ENCODE measurements around the gene SLC16A5.
"Not testable (repeated sequence)": the region's sequence is repeated elsewhere in the genome, so short reads cannot be mapped to it uniquely, and the experiment has no call there.

SLC16A5 gene

DNA sequence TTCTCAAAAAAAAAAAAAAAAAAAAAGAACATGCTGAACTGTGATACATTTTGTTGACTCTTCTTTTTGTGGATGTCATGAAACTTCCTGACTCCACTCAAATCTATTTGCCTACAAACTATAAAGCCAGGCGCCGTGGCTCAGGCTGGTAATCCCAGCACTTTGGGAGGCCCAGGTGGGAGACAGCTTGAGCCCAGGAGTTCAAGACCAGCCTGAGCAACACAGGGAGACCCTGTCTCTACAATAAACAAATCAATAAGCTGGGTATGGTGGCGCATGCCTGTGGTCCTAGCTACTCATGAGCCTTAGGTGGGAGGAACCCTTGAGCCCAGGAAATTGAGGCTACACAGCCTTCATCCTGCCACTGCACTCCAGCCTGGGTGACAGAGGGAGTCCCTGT lies 45.2 kb downstream of the SLC16A5 start:
- no peak for DNase-seq (ENCODE audit: low read depth in 2 of 2)

DNA sequence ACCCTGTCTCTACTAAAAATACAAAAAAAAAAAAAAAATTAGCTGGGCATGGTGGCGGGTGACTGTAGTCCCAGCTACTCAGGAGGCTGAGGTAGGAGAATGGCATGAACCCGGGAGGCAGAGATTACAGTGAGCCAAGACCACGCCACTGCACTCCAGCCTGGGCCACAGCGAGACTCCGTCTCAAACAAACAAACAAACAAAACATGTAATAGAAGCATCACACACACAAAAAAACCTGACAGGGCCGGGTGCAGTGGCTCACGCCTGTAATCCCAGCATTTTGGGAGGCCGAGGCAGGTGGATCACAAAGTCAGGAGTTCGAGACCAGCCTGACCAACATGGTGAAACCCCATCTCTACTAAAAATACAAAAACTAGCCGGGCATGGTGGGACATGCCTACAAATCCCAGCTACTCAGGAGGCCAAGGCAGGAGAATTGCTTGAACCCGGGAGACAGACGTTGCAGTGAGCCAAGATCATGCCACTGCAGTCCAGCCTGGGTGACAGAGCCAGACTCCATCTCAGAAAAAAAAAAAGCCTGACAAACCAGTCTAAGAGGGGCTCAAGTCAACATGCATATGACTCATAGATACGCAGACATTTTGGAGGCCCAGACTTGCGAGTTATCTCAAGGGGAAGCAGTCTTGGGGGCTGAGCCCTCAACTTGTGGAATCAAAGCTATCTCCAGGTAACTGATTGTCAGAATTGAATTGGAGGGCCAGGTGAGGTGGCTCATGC lies 46.0 kb downstream of the SLC16A5 start:
- DNase-seq (ENCODE audit: low read depth in 2 of 2) = not testable (repeated sequence)

DNA sequence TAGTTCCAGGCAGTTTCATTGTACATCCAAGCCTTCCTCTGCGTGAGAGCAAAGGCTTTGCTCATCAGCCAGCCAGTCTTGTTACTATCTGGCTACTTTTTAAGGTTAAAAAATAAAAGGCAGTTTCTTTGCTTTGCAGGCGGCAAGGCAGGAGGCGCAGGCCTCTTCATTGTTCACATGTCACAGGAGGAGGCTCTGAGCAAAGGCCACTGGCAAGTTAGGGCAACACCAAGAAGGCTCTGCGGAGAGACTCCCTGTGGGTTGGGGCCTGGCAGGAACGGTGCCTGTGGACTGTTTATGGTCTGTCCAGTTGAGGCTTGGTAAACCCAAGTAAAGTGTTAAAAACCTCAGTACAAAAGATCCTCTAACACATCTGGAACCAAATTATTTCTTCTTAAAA lies 47.7 kb downstream of the SLC16A5 start:
- DNase-seq (ENCODE audit: low read depth in 2 of 2) = no peak

DNA sequence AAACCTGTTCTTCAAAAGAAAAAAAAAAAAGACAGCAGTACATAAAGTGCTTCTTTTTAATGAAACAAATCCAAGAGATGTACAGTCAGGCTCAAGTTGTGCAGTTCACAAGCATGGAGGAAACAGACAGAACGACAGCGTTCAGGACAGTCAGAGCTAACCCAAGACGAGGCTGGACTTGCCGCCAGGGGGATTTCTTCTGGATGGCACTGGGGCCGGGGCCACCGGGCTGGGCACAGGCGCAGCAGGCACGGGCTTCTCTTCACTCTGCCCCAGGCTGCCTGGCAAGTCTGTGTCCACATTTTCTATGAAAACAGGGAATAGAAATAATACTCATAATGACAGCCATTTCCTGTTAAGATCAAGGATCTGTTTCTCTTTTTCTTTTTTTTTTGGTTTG lies 48.2 kb downstream of the SLC16A5 start:
- DNase-seq (ENCODE audit: low read depth in 2 of 2) = no peak

DNA sequence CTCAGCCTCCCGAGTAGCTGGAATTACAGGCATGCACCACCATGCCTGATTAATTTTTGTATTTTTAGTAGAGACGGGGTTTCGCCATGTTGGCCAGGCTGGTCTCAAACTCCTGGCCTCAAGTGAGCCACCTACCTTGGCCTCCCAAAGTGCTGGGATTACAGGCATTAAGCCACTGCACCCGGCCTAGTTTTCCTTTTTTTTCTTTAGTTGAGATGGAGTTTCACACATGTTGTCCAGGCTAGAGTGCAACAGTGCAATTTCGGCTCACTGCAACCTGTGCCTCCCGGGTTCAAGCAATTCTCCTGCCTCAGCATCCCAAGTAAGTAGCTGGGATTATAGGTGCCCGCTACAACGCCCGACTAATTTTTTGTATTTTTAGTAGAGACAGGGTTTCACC lies 50.0 kb downstream of the SLC16A5 start:
- not testable (repeated sequence) for DNase-seq (ENCODE audit: low read depth in 2 of 2)

DNA sequence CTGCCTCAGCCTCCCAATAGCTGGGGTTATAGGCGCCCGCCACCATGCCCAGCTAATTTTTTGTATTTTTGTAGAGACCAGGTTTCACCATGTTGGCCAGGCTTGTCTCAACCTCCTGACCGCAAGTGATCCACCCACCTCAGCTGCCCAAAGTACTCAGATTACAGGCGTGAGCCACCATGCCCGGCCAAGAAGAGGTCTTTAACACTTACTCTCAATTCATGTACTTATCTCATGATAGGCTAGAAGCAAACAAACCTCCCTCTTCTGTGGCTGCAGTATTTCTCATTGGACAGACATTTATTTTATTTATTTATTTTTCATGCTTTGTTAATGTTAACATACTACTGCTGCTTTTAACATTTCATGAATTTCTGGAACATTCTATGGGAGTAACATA lies 50.8 kb downstream of the SLC16A5 start:
- DNase-seq (ENCODE audit: low read depth in 2 of 2) = no peak

DNA sequence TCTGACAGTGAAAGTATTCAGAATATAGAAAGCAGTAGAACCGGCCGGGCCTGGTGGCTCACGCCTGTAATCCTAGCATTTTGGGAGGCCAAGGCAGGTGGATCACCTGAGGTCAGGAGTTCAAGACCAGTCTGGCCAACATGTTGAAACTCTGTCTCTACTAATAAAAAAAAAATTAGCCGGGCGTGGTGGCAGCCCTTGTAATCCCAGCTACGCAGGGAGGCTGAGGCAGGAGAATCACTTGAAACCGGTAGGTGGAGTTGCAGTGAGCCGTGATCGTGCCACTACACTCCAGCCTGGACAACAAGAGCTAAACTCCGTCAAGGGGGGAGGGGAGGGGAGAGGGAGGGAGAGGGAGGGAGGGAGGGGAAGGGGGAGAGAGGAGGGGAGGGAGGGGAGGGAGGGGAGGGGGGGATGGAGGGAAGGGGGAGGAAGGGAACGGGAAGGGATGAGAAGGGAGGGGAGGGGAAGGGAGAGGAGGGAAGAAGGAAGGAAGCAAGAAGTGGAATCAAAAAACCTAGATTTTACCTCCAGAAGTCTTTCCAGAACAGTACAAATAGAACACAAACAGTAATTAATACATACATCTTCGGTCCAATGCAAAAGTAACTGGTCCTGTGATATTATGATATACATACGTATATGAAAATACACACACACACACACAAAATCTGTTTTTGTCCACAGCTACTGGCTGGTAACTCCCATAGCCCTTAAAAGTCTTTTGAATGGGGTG lies 54.6 kb downstream of the SLC16A5 start:
- DNase-seq (ENCODE audit: low read depth in 2 of 2) = no peak

DNA sequence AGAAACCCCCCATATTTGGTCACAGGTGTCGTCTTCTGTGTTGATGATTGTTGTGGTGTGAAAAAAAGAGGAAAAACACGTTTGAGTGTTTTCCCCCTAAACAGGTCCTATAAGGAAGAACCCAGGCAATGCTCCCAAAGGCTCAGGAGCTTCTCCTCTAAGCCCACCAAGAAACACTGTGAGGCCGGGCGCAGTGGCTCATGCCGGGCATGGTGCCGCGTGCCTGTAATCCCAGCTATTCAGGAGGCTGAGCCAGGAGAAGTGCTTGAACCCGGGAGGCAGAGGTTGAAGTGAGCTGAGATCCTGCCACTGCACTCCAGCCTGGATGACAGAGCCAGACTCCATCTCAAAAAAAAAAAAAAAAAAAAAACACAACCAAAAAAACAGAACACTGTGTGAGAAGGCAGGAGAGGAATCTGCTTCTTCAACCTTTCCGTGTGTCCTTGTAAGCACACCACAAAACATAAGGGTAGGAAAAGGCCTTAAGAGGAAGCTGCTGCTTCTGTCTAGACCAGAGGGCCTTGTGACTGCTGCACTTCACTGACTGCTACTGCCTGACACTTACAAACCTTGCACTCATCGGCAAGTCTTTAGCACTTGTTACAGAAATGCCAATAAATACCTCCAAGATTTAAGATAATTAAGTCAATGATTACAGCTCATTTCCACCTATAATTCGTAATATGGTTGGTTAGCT lies 57.2 kb downstream of the SLC16A5 start:
- DNase-seq (ENCODE audit: low read depth in 2 of 2) = no peak

DNA sequence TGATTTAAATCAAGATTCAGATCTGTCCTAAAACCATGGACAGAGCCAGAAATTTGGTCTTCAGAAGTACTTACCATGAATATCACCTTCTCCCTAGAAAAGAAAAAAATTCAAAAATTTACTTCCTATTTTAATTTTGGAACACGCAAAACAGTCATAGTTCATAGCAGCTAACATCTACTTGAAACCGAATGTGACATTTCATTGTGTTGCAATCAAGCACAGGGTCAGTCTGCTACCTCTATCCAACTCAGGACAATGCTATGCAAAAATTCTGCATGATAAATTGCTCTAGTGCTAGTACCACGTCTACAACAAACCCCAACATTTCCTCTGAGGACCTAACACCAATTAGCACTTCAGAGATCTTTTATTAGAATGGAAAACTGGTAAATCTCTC lies 58.8 kb downstream of the SLC16A5 start:
- no peak for DNase-seq (ENCODE audit: low read depth in 2 of 2)

DNA sequence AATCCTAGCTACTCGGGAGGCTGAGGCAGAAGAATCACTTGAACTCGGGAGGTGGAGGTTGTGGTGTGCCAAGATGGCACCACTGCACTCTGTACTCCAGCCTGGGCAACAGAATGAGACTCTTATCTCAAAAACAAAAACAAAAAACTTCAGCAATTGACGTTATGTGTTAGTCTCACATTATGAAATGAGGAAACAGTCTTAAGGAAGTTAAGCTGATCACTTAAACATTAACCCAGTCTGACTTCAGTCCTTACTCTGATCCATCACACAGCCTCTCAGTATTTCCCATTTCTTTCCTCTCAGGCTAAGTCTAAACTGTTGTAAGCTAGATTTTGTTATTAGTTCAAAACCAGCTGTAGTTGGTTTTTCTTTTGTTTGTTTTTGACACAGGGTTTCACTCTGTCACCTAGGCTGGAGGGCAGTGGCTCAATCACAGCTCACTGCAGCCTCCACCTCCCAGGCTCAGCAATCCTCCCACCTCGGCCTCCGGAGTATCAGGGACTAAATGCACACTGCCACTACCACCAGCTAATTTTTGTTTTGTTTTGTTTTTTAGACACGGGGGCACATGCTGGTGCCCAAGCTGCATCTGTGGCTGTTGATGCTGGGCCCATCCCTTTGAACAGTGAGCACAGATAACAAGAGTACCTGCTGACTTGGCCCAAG lies 60.3 kb downstream of the SLC16A5 start:
- DNase-seq (ENCODE audit: low read depth in 2 of 2) = no peak

DNA sequence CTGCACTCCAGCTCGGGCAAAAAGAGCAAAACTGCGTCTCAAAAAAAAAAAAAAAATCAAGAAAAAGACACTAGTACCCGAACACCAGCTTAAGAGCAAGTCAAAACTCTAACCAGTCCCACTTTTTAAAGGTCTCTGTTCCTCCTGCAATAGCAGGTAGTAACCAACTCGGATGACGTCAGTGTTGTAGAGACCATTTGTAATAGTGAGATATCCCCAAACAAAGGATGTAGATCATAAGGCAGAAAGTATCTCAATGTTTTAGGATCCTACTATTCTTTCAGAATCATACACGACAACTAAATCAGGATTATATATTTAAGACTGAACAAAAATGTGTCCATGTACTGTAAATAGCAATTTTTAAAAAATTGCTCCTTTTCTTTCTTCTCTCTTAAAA lies 64.2 kb downstream of the SLC16A5 start:
- no peak for DNase-seq (ENCODE audit: low read depth in 2 of 2)

DNA sequence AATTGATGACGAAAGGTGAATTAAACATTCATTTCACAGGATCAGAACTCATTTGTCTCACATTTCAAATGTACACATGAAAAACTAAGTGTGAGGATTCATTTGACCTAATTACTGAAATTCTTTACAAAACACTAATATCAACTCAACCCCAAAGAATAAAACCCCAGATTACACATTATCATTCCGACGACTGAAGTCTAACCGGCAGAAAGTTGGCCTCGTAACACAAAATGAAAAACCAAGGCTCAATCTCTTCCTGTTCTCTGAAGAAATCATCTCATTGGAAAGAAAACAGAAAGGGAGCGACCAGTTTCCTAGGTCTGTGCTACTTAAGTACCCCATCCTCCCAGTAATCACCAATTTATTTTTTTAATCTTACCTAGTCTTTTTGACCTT lies 64.8 kb downstream of the SLC16A5 start:
- DNase-seq (ENCODE audit: low read depth in 2 of 2) = no peak

DNA sequence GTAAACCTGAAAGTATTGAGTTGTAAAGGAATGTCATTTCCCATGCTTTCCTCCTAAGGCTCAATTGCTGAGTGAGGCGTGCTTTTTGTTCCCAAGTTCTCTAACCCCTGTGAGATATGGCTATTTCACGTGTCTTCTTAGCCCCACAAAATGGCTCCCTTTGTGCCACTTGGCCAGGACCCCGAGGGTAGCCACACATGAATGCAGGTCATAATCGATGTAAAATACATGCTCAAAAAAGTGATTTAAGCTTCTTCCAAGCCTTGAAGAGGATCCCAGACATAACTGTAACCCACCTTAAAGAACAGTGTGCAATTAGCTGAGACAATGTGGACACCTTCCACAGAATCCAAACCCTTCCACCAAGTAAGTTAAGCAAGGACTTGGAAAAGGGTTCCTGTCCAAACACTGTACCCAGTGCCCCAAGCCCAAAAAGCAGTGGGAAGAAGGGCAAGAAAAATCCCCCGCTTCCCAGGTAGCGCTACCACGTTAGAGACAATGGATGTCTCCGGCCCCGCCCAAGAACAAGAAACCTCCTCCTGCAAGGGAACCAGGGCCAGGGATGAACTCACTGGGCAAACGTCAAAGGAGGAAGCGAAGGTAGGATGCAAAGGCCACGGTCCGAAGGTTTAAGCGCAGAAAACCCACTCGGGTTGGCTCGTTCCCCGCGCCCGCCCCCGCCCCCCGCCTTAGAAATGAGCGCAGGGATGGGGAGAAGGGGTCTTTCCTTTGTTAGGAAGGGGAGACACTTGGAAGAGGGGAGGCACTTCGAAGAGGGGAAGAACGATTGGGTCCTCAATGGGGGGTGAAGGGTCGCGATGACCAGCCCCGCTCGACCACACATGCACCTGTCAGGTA lies 65.4 kb downstream of the SLC16A5 start:
- DNase-seq (ENCODE audit: low read depth in 2 of 2) = no peak

DNA sequence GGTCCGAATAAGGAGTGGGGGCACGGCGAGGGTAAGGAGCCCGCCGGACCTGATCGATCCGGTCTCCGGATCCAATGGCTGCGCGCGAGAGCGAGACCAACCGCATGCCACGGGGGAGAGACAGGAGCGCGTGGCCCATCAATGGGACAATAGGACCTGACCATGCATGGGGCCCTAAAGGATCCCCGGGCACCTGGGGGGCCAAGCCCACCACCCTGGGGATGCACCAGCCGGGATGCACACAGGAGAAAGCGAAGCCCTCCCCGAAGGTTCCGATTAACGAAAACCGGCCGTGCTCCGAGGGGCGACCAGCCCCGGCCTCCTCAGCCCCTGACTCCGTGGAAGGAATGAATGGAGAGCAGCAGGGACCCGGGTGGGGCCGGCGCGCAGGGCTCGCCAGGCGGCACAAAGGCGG lies 66.0 kb downstream of the SLC16A5 start:
- no peak for DNase-seq (ENCODE audit: low read depth in 2 of 2)

DNA sequence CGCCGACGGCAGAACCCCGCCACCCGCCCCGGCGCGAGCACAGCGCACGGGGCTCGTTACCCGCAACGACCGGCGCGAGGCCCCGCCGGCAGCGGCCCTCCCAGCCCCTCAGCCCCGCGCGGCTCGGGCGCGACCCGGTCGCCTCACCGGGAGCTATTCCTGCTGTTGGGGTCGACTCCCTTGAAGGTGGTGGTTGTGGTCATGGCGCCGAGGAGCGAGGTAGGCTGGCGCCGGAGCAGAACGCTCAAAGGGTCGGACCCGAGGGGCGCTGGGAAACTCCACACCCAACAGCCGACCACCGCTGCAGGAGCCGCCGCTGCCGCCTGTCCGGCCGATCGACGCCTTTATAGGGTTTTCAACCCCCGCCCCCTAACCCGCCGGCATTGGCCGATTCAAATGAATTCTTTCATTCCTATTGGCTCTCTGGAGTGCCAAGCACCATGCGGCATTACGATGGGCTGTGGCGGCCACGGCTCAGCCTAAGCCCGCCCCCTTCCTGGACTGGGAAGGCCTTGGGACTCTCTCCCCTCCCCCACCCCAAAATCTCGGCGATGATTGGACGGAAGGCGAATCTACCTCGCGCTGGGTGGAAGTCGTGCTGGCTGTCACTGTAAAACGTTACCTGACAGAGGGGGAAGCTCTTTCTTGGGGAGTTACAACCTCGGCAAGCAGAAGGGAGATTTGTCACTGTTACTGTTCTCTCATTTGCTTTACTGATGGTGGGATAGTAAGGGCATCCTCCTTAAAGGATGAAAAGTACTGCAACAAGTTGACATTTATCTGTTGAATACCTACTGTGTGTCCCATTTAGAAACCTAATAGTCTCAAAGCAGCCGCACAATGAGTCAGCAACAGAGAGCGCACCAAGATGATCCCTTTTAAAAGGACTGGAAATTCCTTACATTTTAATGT lies 66.7 kb downstream of the SLC16A5 start, which contains the start of gene JPT1:
Gene JPT1 (minus strand): TSS at position 318 of the 912 bp plus-strand sequence. CDS start 115 bp downstream, at position 203.
- peak; percentile 95 to 97 for DNase-seq (ENCODE audit: low read depth in 2 of 2)

DNA sequence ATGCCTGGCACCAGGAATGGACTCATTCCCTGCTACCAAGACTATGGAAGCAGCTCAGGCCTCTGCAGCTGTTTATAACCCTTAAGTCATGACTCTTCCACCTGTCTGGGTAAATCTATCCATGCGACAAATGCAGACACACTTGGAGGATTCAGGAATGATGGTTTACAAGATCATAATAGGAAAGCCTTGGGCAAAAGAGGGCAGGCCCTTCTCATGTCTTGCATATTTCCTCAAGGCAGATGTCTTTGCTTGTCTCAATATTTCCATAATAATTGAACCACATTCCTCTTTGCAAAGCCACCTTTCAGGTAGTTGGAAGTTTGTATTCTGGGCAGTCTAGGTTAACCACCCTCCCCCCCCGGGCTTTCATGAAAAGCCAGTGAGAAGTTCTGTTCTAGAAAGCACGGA lies 67.4 kb downstream of the SLC16A5 start:
- no peak for DNase-seq (ENCODE audit: low read depth in 2 of 2)

Measured in stimulated activated CD4-positive, alpha-beta T cell treated with anti-CD3 and anti-CD28 coated beads, Interleukin-1b, Interleukin-23, amount 100 ng/mL, for 4 hours (primary cell).